GM12878 (cell line): Measurements from ENCODE around the gene TCOF1. TPM values are rescaled to one million over a fixed set of nuclear protein-coding genes. Genes with fewer than 3 reads are reported as not detected.

Source experiments
- BHLHE40 ChIP-seq, 2 experiments: fragments of 450-650 bp in 1 of 2; IDR thresholded peaks; 2 replicates each; pipeline ENCODE4 v1.6.1; 2011 to 2017; ENCODE audit warnings: low read depth in 2 of 2, borderline replicate concordance in 1 of 2, improper control_type of control experiment in 1 of 2, low read length in 1 of 2, mild to moderate bottlenecking in 1 of 2
- CREB1 ChIP-seq: IDR thresholded peaks from 2 replicates; pipeline ENCODE4 v1.6.1; 2012; ENCODE audit warnings: low read depth, mild to moderate bottlenecking, inconsistent platforms
- CTCF ChIP-seq, 3 experiments: IDR thresholded peaks in 2 of 3; conservative IDR thresholded peaks in 1 of 3; 2 replicates each; pipeline ENCODE4 v1.5.1; 2011; ENCODE audit warnings: low read depth in 3 of 3, low read length in 3 of 3, mild to moderate bottlenecking in 3 of 3, control low read depth in 2 of 3, moderate library complexity in 2 of 3, inconsistent platforms in 1 of 3, mixed read lengths in 1 of 3; ENCODE audit not compliant: control insufficient read depth in 2 of 3, insufficient read depth in 1 of 3; ENCODE audit errors: extremely low read depth in 1 of 3
- DPF2 ChIP-seq: fragments of 450-650 bp; IDR thresholded peaks from 2 replicates; pipeline ENCODE4 v1.6.1; 2017; ENCODE audit warnings: mild to moderate bottlenecking
- EGR1 ChIP-seq, 2 experiments: IDR thresholded peaks; 1 replicate in 1 of 2; 2 replicates in 1 of 2; pipeline ENCODE4 v1.6.1; 2011 to 2012; ENCODE audit warnings: low read depth in 2 of 2, low read length in 2 of 2, borderline replicate concordance in 1 of 2, mild to moderate bottlenecking in 1 of 2, moderate library complexity in 1 of 2
- GATAD2B ChIP-seq: fragments of 450-650 bp; conservative IDR thresholded peaks from 2 replicates; pipeline ENCODE4 v1.6.1; 2017; ENCODE audit warnings: low read depth, mild to moderate bottlenecking, moderate library complexity
- IKZF1 ChIP-seq: fragments of 450-650 bp; conservative IDR thresholded peaks from 2 replicates; pipeline ENCODE4 v1.6.1; 2017; ENCODE audit warnings: antibody characterized with exemption, mild to moderate bottlenecking
- IKZF2 ChIP-seq, 2 experiments: fragments of 450-650 bp; IDR thresholded peaks; 2 replicates each; pipeline ENCODE4 v1.6.1; 2017; ENCODE audit warnings: mild to moderate bottlenecking in 2 of 2, moderate library complexity in 2 of 2
- IRF4 ChIP-seq: IDR thresholded peaks from 2 replicates; pipeline ENCODE4 v1.6.1; 2011; ENCODE audit warnings: low read depth, low read length
- PAX8 ChIP-seq: fragments of 450-650 bp; IDR thresholded peaks from 2 replicates; pipeline ENCODE4 v1.6.1; 2017; ENCODE audit warnings: mild to moderate bottlenecking, moderate library complexity
- POLR2AphosphoS2 ChIP-seq: IDR thresholded peaks from 2 replicates; pipeline ENCODE4 v1.6.1; 2011; ENCODE audit warnings: low read depth, mild to moderate bottlenecking, low read length, improper control_type of control experiment, moderate library complexity
- SMARCA5 ChIP-seq: fragments of 450-650 bp; IDR thresholded peaks from 2 replicates; pipeline ENCODE4 v1.6.1; 2017; ENCODE audit warnings: mild to moderate bottlenecking
- SMC3 ChIP-seq: IDR thresholded peaks from 2 replicates; pipeline ENCODE4 v1.6.1; 2011; ENCODE audit warnings: low read length, improper control_type of control experiment, borderline replicate concordance
- polyA plus RNA-seq, 11 experiments: library from polyadenylated mRNA; depleted of rRNA in 4 of 11; unstranded in 6 of 11; stranded (reverse) in 5 of 11; fragments of >200 nt; fragmentation: Nextera tagmentation in 4 of 11; fragmentation: Illumina TruSeq in 1 of 11; extraction: Ambion mirVana in 4 of 11; extraction: Trizol in 1 of 11; gene quantifications; 1 replicate in 1 of 11; 2 replicates in 10 of 11; pipeline versions ENCODE4 v1.2.1 to v1.2.3, GENCODE V29; 2011 to 2016; ENCODE audit warnings: inconsistent platforms in 2 of 11, missing spikeins in 2 of 11, low read depth in 1 of 11
- total RNA-seq, 4 experiments: library from RNA; depleted of rRNA in 3 of 4; stranded (reverse); fragments of >200 nt in 3 of 4; fragmentation: Illumina TruSeq in 1 of 4; extraction: Trizol in 1 of 4; gene quantifications; 2 replicates each; pipeline versions ENCODE4 v1.2.1 to v1.2.3, GENCODE V29; 2013 to 2021
- TF ChIP-seq, protein P1 (sequence below): fragments of 450-650 bp; IDR thresholded peaks from 2 replicates; pipeline ENCODE4 v1.6.1; 2018; ENCODE audit warnings: mild to moderate bottlenecking, low read depth, moderate library complexity; ENCODE audit not compliant: partially characterized antibody
- TF ChIP-seq, protein P2 (sequence below): fragments of 450-650 bp; IDR thresholded peaks from 2 replicates; pipeline ENCODE4 v1.6.1; 2016; ENCODE audit warnings: mild to moderate bottlenecking
- TF ChIP-seq, protein P3 (sequence below): fragments of 450-650 bp; IDR thresholded peaks from 2 replicates; pipeline ENCODE4 v1.6.1; 2017; ENCODE audit warnings: mild to moderate bottlenecking, moderate library complexity
- TF ChIP-seq, protein P4 (sequence below): IDR thresholded peaks from 2 replicates; pipeline ENCODE4 v1.6.1; 2012; ENCODE audit warnings: low read depth, low read length, improper control_type of control experiment

The TCOF1 gene
- total and polyA plus RNA-seq, 10 of the 15 experiments (the other 5 are each of a cell fraction or from before 2014, with no cell fraction given): 8.7 to 83.9 (median 38.9) TPM

DNA sequence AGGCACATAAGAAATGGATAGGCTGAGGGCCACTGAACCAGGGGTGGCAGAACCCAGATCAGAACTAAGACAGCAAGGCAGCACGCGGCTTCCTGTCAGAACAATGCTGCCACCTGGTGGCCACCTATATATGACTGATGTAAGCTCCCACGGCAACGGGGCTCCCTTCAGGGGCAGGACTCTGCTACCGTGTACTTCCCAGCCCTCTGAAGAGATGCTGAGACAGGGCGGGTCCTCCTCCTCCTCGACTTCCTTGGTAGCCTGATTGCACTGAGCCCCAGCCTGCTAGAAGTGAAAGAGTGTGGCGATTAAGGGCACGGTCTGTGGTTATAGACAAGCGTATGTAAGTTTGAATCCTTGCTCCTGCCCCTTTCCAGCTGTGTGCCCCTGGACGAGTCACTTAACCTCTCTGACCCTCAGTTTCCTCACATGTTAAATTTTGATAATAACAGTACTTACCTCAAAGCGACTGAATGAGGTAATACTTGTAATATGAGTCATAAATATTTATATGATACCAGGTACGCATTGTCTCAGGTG is 78.7 kb downstream of the TCOF1 start (continued):
- TF ChIP-seq, protein P1, sequence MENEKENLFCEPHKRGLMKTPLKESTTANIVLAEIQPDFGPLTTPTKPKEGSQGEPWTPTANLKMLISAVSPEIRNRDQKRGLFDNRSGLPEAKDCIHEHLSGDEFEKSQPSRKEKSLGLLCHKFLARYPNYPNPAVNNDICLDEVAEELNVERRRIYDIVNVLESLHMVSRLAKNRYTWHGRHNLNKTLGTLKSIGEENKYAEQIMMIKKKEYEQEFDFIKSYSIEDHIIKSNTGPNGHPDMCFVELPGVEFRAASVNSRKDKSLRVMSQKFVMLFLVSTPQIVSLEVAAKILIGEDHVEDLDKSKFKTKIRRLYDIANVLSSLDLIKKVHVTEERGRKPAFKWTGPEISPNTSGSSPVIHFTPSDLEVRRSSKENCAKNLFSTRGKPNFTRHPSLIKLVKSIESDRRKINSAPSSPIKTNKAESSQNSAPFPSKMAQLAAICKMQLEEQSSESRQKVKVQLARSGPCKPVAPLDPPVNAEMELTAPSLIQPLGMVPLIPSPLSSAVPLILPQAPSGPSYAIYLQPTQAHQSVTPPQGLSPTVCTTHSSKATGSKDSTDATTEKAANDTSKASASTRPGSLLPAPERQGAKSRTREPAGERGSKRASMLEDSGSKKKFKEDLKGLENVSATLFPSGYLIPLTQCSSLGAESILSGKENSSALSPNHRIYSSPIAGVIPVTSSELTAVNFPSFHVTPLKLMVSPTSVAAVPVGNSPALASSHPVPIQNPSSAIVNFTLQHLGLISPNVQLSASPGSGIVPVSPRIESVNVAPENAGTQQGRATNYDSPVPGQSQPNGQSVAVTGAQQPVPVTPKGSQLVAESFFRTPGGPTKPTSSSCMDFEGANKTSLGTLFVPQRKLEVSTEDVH: no peak
- peak; percentile 64 for TF ChIP-seq IKZF1
- no peak for TF ChIP-seq EGR1 (IDR thresholded peaks at IDR 0.05; ENCODE audit: borderline replicate concordance in 1 of 2, low read depth in 2 of 2, low read length in 2 of 2)
- TF ChIP-seq IKZF2 (IDR thresholded peaks at IDR 0.05): 0 out of 4 replicates have a peak, but pooled peaks have one; percentile 16 to 42
- TF ChIP-seq SMARCA5: peak; percentile 92; the same call in 1 of the 2 replicates
- no peak for TF ChIP-seq CREB1
- peak; percentile 80 to 94 (median 83) for TF ChIP-seq CTCF (IDR thresholded peaks at IDR 0.05 in 2 of 3, conservative IDR thresholded peaks at IDR 0.05 in 1 of 3; ENCODE audit: control insufficient read depth in 2 of 3, extremely low read depth in 1 of 3, insufficient read depth in 1 of 3, low read depth in 3 of 3, low read length in 3 of 3)
- no peak for TF ChIP-seq DPF2
- TF ChIP-seq POLR2AphosphoS2: no peak
- peak; percentile 92 for TF ChIP-seq SMC3
- TF ChIP-seq, protein P2, sequence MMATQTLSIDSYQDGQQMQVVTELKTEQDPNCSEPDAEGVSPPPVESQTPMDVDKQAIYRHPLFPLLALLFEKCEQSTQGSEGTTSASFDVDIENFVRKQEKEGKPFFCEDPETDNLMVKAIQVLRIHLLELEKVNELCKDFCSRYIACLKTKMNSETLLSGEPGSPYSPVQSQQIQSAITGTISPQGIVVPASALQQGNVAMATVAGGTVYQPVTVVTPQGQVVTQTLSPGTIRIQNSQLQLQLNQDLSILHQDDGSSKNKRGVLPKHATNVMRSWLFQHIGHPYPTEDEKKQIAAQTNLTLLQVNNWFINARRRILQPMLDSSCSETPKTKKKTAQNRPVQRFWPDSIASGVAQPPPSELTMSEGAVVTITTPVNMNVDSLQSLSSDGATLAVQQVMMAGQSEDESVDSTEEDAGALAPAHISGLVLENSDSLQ: peak; percentile 52; the same call in 1 of the 2 replicates
- TF ChIP-seq GATAD2B: 0 out of 2 replicates have a peak, but pooled peaks have one; percentile 24
- TF ChIP-seq BHLHE40 (IDR thresholded peaks at IDR 0.05; ENCODE audit: borderline replicate concordance in 1 of 2, low read depth in 2 of 2, low read length in 1 of 2): peak; percentile 32 to 47; a peak in 3 of 4 replicates
- TF ChIP-seq, protein P3, sequence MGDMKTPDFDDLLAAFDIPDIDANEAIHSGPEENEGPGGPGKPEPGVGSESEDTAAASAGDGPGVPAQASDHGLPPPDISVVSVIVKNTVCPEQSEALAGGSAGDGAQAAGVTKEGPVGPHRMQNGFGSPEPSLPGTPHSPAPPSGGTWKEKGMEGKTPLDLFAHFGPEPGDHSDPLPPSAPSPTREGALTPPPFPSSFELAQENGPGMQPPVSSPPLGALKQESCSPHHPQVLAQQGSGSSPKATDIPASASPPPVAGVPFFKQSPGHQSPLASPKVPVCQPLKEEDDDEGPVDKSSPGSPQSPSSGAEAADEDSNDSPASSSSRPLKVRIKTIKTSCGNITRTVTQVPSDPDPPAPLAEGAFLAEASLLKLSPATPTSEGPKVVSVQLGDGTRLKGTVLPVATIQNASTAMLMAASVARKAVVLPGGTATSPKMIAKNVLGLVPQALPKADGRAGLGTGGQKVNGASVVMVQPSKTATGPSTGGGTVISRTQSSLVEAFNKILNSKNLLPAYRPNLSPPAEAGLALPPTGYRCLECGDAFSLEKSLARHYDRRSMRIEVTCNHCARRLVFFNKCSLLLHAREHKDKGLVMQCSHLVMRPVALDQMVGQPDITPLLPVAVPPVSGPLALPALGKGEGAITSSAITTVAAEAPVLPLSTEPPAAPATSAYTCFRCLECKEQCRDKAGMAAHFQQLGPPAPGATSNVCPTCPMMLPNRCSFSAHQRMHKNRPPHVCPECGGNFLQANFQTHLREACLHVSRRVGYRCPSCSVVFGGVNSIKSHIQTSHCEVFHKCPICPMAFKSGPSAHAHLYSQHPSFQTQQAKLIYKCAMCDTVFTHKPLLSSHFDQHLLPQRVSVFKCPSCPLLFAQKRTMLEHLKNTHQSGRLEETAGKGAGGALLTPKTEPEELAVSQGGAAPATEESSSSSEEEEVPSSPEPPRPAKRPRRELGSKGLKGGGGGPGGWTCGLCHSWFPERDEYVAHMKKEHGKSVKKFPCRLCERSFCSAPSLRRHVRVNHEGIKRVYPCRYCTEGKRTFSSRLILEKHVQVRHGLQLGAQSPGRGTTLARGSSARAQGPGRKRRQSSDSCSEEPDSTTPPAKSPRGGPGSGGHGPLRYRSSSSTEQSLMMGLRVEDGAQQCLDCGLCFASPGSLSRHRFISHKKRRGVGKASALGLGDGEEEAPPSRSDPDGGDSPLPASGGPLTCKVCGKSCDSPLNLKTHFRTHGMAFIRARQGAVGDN: peak; percentile 38
- TF ChIP-seq IRF4: peak; percentile 42; the same call in 1 of the 2 replicates
- TF ChIP-seq, protein P4, sequence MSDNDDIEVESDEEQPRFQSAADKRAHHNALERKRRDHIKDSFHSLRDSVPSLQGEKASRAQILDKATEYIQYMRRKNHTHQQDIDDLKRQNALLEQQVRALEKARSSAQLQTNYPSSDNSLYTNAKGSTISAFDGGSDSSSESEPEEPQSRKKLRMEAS: peak; percentile 41; the same call in 1 of the 2 replicates
- no peak for TF ChIP-seq PAX8
